Dedifferentiated amniotic fluid mesenchymal stem cell (primary cell): ENCODE measurements around the gene NFYA.

Experiments used
- DNase-seq: peaks from one replicate; pipeline ENCODE4 v3.0.0-alpha.2; 2016; ENCODE audit errors: extremely low spot score

NFYA gene

DNA sequence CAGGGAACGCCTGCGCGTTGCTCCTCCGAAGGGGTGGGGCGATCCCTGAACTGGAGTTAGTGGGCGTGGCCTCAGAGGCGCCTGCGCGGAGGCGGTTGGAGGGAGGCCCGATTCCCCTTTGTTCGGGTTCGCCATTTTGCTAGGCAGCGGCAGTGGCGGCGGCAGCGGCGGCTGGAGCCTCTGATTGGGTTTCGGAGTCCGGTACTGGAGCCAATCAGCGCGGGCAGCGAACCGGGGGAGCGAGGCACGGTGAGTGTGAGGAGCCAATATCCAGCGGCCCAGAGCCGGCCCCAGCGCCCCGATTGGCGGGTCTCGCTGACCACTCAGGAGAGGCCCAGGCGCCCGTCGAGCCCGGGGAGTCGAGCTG, at the start of gene NFYA:
TSS of gene NFYA (plus strand) at position 139 of the 367 bp plus-strand sequence. CDS start 6,116 bp downstream, outside the sequence.
- peak; percentile 99 for DNase-seq

DNA sequence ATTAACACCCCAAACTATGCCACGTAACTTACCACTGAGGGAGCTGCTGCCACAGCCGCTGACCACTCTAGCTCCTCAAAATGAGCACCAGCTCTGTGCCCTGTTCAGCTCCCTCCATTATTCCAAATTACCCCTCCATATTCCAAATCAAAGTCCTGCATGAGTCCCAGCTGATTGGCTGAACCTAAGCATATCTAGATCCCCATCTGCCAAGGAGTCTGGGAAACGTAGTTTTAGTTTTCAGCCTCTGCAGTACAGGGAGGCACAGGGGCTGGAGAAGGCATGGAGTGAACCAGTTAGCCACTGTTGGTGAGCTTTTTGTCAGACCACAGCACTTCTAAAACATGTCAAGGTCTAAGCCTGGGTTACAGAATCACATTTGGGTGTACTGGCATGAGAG, 49.7 kb upstream of the NFYA start:
- no peak for DNase-seq

DNA sequence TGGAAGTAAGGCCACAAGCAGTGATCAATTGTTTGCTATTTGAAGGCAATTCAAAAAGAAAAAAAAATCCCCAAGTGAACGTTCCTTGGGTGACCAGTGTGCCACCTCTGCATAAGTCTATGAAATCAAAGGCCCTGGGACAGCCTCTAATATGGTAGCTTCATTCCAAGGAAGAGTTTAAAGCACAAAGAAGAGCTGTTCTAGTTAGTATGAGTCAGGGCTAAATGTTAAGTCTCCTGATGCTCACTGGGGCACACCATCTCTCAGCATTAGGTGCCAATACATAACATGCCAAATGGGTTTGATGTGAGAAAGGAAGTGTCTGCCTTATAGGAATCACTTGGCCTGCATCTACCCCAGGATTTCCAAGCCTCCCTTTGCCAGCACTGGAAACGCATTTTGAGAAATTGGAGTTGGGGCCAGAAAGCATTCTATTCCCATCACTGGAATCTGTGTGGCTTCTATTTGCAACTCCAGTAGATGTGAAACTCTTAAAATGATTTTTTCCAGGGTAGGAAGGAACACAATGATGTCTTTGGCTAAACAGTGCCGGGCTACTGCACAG, 46.7 kb upstream of the NFYA start:
- DNase-seq: no peak

DNA sequence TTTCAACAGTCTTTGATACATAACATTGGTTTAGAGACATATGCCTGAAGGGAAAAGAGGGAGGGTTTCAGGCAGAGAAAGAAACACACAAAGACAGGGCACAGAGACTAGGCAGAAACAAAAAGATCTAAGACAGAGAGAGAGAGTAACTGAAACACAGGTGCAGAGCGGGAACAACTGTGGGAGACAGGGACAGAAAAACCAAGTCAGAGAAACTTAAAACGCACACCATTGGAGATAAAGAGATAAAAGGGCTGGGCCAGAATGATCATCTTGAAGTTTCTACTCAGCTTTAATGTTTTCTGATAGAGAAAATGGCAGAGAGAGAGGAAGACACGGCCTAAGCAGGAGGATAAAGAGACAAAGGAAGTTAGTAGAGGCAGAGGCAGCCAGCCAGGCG, 45.5 kb upstream of the NFYA start:
- no peak for DNase-seq

DNA sequence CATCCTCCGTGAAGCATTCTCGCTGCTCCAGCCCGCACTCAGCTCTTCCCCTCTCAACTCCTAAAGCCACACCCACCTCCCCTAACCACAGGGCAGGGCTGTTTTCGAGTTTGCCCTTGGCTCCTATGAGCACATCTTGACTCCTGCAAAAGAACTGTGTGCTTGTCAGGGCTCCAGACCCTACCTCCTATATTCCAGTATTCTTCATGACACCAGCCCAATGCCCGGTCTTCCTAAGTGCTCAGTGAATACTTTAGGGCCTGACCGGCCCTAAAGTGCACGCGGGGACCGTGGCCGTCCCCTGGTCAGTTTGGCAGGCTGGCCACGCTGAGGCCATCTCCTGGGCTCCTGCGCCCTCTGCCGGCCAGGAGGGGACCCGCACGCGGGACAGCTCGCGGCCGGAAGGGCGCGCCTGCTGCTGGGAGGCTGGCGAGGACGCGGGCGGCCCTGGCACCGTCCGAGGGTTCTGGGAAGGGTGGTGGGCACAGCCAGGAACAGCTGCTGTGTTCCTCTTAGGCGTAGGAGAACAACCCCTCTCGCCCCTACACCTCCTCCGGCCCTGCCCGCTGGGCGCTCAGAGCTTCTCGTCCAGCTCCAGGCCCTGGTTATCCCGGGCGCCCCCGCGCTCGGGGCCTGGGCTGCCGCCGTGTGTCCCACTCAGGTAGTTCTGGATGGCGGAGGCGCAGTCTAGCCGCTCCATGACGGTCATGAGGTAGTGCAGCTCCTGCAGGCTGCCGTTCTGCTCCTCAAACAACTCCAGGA, 44.8 kb upstream of the NFYA start:
- peak; percentile 49 for DNase-seq

DNA sequence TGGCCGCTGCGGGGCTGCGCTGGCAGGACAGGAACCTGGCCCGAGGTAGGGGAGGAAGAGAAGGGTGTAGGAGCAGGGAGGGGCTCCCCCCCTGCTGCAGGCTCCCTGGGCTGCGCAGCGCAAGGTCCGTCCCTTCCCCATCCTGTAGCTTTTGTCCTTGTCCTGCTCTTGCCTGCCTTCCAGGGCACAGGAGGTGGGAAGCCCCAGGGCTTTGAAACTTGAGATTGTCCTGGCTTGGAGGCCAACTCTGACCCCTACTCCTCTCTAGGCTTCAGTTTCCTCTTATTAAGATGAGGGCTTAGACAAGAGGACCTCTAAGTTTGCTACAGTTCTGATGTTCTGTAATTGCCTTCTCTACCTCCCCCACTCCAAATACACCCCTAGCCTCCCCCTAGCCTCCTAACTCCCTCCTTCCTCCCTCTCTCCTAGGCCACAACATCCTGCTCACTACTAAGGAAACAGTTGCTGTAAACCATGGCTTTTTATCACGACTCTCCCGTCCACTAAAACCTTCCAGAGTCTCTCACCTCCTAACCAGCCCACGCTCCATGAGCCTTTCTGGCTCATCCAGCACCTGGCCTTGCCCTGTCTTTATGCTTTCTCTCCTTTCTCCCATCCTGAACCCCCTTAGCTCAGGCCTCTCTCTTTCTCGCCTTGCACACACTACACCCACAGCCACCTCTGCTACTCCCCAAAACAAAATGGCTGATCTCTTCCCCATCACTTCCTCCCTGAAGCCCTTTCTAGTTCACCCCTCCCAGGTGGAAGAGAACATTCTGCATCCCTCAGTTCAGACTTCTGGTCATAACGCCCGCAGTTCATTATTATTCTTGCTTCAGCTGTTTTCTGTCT, 44.0 kb upstream of the NFYA start:
- no peak for DNase-seq

DNA sequence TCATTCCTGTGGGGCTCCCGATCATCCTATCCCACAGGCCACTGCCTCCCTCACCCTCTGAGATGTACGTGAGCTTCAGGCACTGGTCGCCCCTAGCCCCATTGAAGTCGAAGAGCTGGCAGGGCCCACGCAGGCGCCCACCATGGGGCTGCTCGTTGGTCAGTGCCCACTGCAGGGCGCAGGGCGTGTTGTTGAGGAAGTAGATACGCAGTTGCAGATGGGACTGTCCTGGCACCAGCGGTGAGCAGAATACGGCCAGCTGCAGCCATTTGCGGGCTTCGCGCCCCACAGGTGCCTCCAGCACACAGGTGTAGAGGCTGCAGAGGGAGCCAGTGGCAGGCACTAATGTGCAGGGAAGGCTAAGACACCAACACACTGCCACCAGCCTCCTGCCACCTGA, 39.9 kb upstream of the NFYA start:
- no peak for DNase-seq

DNA sequence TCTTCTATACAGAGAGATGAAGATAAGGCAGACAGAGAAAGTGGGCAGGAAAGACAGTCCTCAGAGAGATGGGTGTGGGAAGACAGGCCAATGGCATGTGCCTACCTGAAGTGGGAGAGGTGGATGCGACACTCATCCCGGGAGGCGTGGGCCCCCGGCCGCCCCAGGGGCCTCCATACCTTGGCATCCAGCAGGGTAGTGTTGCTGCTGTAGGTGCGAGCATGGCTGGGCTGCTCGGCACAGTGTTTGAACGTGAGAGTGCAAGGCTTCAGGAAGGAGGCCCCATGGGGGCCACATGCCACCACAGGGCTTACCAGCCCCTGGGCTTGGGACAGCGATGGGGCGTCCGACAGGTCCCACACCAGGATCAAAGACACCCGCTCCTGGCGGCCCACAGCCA, 39.0 kb upstream of the NFYA start:
- DNase-seq: no peak

DNA sequence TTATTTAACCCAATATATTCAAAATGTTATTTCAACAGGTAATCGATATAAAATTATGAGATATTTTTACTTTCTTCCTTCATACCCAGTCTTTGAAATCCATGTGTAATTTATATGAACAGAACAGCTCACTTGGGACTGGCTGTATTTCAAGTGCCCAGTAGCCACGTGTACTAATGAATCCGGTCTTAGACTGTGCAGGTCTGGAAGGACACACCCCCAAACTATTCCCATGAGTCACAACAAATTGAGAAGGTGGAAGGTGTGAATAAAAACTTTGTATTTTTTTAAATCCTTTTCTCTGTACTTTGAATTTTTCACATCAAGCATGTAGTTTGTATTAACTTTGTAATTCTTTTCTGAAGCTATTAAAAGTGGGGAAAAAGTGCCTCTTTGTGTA, 36.6 kb upstream of the NFYA start:
- no peak for DNase-seq

DNA sequence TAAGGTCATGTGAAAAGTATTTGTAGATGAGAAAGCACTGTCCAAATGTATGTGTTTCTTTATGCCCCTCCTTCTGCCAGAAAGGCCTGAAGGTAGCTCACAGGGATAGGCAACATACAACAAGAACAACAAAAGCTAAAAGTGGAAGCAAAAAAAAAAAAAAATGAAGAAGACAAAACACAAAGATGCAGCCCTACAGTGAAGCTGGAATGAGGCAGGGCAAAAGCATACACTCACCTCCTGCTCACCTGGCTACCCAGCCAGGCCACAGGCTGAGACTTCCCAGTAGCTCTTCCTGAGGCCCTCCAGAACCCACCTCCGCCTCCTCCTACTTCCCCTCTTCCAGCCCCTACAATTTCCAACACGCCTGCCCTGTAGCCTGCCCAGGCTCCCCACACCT, 36.2 kb upstream of the NFYA start:
- no peak for DNase-seq

DNA sequence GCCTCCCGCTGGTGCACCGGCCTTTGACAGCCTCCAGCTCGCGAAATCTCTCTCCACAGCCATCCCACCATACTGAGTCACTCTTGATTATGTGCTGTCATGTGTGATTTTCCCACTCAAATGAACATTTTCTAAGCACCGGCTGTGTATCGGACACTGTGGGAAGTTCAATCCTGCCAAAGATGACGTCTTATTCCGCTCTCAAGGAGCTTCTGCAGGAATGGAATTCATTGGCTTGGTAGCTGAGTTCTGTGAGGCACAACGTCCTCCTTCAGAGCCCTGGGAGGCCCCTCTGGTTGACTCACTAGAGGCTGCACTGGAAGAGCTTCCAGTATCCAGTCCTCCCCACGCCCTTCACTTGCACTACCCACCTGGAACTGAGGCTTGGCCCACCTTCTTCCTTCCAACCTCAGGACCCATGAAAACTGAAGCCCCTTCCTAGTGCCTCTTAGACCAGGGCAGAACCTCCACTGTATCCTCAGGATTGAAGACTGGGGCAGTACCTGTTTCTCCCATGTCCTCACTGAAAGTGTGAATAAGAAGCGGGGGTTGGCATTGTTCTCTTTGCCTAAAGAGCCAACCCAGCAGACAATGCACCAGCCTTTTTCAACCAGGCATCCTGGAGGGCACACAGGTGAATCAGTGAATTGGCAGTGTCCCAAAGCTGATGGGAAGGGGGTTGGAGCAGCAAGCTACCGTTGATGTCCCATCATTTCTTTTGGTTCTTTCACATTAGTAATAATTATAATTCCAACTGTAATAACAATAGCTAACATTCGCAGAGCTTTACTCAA, 35.5 kb upstream of the NFYA start:
- no peak for DNase-seq

DNA sequence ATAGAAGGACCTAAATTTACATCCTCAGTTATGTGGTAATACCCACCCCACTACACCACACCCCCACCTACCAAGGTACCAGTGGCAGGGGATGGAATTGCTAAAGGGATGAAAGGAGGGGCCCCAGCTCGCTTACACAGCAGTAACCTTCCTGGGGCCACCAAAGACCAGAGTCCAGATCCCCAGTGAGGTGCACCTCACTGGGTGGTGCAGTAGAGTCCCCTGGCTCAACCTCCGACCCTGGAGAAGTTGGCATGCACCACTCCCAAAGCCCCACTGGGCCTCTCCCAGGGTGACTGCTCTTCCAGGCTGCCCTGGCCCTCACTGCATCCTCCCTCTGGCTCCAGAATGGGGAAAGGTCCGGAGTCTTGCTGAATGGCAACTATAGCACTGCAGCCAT, 34.6 kb upstream of the NFYA start:
- no peak for DNase-seq

DNA sequence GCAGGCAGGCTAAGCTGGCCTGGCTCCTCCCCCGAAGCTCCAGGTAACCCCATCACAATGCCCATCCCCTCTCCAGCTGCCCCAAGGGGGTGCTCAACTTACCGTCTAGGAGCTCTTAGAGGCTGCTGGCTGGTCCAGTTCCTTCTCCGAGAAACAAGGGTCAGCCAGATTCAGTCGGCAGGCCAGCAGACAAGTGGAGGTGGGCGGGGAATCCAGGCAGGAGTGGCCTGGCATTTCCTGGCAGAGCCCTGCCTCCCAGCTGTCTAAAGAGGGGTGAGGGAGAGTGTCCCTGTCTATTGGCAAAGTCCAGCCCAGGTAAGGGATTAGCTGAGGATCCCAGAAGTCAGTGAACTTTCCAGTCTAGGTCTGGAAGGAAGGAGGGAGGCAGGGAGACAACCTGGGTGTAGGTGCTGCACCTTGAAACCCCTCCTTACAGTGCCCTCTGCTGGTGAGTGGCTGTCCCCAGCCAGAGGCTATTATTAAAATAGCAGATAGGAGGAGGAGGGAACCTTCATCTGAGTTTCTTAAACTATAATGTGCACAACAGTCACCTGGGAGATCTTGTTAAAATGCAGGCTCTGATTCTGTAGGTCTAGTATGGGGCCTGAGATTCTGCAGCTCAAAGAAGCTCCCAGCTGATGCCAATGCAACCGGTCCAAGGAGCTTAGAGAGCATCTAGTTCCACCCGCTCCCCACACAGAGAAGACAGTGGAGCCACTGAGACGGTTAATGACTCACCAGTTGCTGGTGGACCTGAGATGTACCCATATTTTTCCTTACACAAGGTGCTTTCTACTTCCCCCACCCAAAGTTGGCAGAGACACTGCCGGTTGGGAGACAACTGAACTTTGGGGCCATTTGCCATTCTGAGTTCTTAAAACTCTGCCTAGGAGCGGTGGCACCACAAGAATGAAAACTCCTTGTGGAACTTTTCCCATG, 33.4 kb upstream of the NFYA start, which contains the start of gene UNC5CL:
TSS of gene UNC5CL (minus strand) at position 162 of the 939 bp plus-strand sequence. CDS start 4,147 bp downstream, outside the sequence.
- DNase-seq: no peak

DNA sequence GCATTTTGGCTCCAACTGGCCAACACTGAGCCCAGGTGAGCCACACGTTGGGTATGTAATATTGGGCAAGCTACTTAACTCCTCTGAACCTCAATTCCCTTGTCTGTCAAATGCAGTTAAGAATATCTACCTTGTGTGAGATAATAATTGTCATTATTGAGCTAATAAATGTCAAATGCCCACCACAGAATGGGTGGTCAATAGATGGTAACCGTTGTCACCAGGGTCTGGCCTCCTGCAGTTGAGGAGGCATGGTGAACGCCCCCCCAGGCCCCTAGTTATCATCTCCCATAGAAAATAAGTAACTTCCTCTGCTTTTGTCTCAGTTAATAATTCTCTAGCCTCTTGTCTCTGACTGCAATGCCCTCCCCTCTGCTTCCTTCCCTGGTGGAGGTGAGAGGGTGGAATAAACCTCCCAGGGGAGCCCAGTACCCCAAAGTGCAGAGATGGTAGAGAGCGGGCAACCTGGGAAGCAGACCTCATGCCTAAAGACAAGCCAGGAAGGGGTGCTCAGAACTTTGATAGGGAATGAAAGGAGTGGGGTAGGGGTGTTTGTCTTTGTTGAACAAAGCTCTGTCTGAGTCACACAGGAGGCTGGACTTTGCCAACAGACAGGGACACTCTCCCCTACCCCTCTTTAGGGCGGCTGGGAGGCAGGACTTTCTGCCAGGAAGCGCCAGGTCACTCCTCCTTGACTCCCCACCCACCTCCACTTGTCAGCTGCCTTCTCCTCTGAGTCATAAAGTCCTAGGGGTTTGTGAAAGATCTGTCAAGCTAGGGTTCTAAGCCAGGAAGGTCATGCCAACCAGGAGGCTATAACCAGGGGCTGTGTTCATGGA, 32.5 kb upstream of the NFYA start:
- DNase-seq: no peak

DNA sequence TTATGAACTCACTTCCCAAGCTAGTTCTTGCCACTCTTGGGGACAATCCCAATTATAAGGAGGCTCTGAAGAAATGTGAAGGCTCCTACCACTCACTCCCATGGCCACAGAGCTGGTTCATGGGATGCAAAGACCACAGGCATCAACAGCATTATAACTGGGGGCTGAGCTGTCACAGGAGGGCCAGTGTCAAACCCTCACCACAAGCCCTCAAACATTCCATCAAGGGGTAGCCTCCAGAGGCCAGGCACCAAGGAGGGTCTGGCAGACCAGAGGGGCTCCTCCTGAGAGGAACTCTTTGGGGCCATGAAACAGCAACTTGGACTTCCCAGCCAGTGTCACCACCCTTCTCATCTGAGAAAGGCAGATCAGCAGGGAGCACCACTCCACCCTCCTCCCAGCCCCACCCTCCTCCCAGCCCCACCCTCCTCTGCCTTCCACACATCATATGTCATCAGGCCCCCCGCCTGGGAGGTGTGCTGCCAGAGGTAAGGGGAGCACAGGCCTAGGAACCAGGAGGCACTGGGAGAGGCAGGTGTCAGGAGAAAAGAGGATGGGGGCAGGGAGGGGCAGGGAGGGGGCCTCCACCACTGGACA, 31.7 kb upstream of the NFYA start:
- no peak for DNase-seq

DNA sequence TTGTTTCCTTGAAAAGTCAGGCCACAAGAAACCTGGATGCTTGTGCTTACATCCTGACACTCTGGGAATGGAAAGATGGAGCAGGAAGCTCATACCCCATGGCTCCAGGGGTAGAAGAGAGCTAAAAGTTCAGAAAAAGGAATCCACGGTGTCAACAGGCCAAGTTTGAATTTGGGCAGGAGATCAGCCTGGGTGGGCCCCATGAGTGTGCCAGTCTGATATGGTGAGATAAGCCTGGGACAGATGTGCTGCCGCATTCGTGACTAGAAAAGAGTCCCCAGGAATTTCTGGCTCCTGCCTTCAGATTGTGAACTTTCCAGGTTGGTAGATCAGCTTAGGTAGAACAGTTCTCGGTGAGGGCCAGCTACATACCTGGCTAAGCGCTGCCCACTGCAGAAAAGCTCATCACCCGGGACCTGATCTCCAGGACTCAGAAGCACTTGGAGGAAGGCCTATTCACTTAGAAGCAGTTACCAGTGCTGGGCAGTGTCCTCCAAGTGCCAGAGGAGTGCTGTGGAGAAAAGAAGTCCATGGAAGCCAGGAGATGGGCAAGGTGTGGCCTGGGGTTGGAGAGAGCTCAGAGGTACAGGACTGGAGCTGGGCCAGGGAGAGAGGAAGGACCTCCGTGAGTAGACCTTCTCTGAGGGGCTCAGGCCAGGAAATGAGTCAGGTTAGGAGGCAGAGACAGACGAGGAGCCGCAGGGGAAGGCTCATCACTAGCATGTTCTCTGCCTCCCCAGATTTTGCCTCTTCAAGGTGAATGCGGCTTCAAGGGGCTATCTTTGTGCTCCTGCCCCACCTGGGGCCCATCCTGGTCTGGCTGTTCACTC, 30.3 kb upstream of the NFYA start, which contains the start of gene TSPO2:
TSS of gene TSPO2 (plus strand) at position 242 of the 830 bp plus-strand sequence. CDS start at position 761, 519 bp downstream.
- DNase-seq: no peak

DNA sequence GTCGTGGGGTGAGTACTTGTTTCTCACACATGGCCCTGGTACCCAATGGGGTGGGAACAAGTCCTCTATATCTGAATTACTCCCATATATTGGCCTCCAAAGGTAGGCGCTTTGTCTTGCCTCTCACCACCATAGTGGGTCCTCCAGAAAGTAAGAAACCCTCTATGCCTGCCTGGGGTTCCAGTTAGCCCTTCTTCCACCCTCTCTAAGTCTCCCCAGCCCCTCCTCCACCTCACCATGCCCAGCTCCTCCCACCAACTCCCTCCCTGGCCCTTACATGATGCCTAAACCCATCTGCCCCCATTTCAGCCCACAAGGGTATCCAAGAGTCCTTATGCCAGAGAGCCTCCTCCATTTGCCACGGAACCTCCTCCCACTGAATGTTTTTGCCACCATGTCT, 29.6 kb upstream of the NFYA start:
- DNase-seq: no peak

DNA sequence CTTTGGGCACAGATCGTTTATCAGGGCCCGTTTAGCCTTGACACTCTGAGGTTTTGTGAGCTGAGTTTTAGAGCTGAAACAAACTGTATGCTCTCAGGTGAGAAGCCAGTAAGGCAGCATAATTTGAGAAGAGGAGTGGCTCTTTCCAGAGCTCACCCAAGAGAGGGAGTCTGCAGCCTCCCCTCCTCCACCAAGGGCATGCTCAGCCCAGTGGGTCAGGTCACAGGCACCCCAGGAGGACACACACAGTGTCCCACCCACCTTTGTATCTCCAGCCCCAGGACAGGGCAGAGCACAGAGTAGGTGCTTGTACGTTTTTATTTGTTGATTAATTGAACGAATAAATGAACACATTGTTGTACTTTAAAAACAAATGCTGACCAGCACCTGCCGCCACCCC, 27.1 kb upstream of the NFYA start:
- no peak for DNase-seq
